Esophagus muscularis mucosa (tissue), 3 donors: ENCODE results near the gene ARHGEF7.

ENCODE experiments used
- EP300 ChIP-seq: sonication (generic); formaldehyde crosslinking; IDR thresholded peaks from one replicate; pipeline ENCODE4 v1.6.1; 2017; ENCODE audit warnings: antibody characterized with exemption
- TF ChIP-seq, protein P1 (sequence below), 3 experiments: fragments of 200-600 bp in 2 of 3; fragments of 450-650 bp in 1 of 3; sonication (generic) in 2 of 3; IDR thresholded peaks; one replicate each; pipeline ENCODE4 v1.5.1; 2017 to 2019; ENCODE audit warnings: antibody characterized with exemption in 3 of 3, mild to moderate bottlenecking in 2 of 3, moderate library complexity in 1 of 3

DNA sequence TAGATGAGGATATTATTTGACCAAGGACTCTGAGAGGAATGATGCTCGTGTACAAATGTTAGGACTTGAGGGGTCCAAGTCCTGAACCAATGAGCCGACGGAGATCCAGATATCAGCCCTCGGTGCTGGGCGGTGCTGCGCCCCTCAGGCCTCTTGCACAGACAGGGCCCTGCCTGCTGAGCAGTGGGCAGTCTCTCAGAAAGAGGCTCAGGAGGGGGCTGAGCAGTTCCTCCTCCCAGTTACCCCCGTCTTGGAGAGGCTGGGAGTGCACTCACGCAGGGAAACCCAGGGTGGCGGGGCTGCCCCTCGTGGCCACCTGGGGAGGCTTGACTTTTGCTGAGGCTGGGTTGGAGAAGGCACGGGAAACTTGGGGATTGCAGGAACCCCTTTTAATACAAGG, 223.7 kb downstream of the ARHGEF7 start:
- TF ChIP-seq, protein P1, sequence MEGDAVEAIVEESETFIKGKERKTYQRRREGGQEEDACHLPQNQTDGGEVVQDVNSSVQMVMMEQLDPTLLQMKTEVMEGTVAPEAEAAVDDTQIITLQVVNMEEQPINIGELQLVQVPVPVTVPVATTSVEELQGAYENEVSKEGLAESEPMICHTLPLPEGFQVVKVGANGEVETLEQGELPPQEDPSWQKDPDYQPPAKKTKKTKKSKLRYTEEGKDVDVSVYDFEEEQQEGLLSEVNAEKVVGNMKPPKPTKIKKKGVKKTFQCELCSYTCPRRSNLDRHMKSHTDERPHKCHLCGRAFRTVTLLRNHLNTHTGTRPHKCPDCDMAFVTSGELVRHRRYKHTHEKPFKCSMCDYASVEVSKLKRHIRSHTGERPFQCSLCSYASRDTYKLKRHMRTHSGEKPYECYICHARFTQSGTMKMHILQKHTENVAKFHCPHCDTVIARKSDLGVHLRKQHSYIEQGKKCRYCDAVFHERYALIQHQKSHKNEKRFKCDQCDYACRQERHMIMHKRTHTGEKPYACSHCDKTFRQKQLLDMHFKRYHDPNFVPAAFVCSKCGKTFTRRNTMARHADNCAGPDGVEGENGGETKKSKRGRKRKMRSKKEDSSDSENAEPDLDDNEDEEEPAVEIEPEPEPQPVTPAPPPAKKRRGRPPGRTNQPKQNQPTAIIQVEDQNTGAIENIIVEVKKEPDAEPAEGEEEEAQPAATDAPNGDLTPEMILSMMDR (IDR thresholded peaks at IDR 0.05) = no peak
- no peak for TF ChIP-seq EP300
